Measurements from ENCODE around the gene LAMTOR4.
"Not testable (repeated sequence)": the region's sequence is repeated elsewhere in the genome, so short reads cannot be mapped to it uniquely, and the experiment has no call there.

Gene LAMTOR4

DNA sequence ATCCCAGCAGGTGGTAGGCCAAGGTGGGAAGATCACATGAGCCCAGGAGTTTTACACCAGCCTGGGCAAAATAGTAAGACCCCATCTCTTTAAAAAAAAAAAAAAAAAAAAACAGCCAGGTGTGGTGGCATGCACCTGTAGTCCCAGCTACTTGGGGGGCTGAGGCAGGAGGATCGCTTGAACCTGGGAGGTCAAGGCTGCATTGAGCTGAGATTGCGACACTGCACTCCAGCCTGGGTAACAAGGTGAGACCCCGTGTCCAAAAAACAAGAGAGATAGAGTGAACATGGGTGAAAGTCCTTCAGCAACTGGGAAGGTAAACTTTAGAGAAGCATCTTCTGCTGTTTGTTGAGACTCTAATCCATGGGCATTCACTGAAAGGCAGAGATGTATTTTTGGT is 6.3 kb upstream of the LAMTOR4 start:
- Histone ChIP-seq H3K27ac (replicated peaks) (peak overlapping the region; percentile 53), H3K4me3 (replicated peaks; ENCODE audit: insufficient read depth, low read length) (no peak overlapping the region), H3K27me3 (ENCODE audit: insufficient read depth, poor library complexity, severe bottlenecking) (no peaks in the 10 kb centered on the region)
- TF ChIP-seq, protein P1, sequence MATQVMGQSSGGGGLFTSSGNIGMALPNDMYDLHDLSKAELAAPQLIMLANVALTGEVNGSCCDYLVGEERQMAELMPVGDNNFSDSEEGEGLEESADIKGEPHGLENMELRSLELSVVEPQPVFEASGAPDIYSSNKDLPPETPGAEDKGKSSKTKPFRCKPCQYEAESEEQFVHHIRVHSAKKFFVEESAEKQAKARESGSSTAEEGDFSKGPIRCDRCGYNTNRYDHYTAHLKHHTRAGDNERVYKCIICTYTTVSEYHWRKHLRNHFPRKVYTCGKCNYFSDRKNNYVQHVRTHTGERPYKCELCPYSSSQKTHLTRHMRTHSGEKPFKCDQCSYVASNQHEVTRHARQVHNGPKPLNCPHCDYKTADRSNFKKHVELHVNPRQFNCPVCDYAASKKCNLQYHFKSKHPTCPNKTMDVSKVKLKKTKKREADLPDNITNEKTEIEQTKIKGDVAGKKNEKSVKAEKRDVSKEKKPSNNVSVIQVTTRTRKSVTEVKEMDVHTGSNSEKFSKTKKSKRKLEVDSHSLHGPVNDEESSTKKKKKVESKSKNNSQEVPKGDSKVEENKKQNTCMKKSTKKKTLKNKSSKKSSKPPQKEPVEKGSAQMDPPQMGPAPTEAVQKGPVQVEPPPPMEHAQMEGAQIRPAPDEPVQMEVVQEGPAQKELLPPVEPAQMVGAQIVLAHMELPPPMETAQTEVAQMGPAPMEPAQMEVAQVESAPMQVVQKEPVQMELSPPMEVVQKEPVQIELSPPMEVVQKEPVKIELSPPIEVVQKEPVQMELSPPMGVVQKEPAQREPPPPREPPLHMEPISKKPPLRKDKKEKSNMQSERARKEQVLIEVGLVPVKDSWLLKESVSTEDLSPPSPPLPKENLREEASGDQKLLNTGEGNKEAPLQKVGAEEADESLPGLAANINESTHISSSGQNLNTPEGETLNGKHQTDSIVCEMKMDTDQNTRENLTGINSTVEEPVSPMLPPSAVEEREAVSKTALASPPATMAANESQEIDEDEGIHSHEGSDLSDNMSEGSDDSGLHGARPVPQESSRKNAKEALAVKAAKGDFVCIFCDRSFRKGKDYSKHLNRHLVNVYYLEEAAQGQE (IDR thresholded peaks at IDR 0.05; ENCODE audit: insufficient replicate concordance, low read depth): no peak
- TF ChIP-seq POLR2AphosphoS5 (IDR thresholded peaks at IDR 0.05; ENCODE audit: low read depth) (no peak), GABPA (IDR thresholded peaks at IDR 0.05; ENCODE audit: low read depth) (no peak), SPI1 (IDR thresholded peaks at IDR 0.05; ENCODE audit: borderline replicate concordance, low read depth) (no peak)
- TF ChIP-seq, protein P2, sequence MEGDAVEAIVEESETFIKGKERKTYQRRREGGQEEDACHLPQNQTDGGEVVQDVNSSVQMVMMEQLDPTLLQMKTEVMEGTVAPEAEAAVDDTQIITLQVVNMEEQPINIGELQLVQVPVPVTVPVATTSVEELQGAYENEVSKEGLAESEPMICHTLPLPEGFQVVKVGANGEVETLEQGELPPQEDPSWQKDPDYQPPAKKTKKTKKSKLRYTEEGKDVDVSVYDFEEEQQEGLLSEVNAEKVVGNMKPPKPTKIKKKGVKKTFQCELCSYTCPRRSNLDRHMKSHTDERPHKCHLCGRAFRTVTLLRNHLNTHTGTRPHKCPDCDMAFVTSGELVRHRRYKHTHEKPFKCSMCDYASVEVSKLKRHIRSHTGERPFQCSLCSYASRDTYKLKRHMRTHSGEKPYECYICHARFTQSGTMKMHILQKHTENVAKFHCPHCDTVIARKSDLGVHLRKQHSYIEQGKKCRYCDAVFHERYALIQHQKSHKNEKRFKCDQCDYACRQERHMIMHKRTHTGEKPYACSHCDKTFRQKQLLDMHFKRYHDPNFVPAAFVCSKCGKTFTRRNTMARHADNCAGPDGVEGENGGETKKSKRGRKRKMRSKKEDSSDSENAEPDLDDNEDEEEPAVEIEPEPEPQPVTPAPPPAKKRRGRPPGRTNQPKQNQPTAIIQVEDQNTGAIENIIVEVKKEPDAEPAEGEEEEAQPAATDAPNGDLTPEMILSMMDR (IDR thresholded peaks at IDR 0.05; ENCODE audit: insufficient read depth, low read length): no peak
- no peak for DNase-seq (ENCODE audit: low read depth in 1 of 2, low spot score in 1 of 2)

DNA sequence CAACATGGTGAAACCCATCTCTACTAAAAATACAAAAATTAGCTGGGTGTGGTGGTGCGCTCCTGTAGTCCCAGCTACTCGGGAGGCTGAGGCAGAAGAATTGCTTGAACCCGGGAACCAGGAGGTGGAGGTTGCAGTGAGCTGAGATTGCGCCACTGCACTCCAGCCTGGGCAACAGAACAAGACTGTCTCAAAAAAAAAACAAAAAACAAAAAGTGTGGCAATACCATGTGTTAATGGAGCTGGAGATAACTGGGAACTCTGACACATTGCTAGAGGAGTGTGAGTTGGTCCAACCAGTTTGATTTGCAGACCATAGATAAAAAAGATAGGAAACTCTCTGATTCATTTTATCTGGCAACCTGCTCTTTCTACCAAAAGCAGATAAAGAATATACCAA is 2.4 kb upstream of the LAMTOR4 start:
- DNase-seq (ENCODE audit: low read depth in 1 of 2, low spot score in 1 of 2): peak in 1 of 2 experiments; percentile 30
- H3K27ac ChIP-seq (replicated peaks); H3K27me3 ChIP-seq (ENCODE audit: insufficient read depth, poor library complexity, severe bottlenecking); H3K4me3 ChIP-seq (replicated peaks; ENCODE audit: insufficient read depth, low read length): not testable (repeated sequence)

GRCh38 chr7:100147278-100147677 is 1.4 kb upstream of the LAMTOR4 start:
- TF ChIP-seq, protein P2 (IDR thresholded peaks at IDR 0.05; ENCODE audit: insufficient read depth, low read length): no peak
- no peak for TF ChIP-seq GABPA (IDR thresholded peaks at IDR 0.05; ENCODE audit: low read depth)
- TF ChIP-seq, protein P1 (IDR thresholded peaks at IDR 0.05; ENCODE audit: insufficient replicate concordance, low read depth): no peak
- no peak for TF ChIP-seq POLR2AphosphoS5 (IDR thresholded peaks at IDR 0.05; ENCODE audit: low read depth)
- no peak for TF ChIP-seq SPI1 (IDR thresholded peaks at IDR 0.05; ENCODE audit: borderline replicate concordance, low read depth)
- no peak for DNase-seq (ENCODE audit: low read depth in 1 of 2, low spot score in 1 of 2)
- Histone ChIP-seq H3K27ac (replicated peaks) (no peak overlapping the region), H3K4me3 (replicated peaks; ENCODE audit: insufficient read depth, low read length) (no peak overlapping the region), H3K27me3 (ENCODE audit: insufficient read depth, poor library complexity, severe bottlenecking) (no peaks in the 10 kb centered on the region)

DNA sequence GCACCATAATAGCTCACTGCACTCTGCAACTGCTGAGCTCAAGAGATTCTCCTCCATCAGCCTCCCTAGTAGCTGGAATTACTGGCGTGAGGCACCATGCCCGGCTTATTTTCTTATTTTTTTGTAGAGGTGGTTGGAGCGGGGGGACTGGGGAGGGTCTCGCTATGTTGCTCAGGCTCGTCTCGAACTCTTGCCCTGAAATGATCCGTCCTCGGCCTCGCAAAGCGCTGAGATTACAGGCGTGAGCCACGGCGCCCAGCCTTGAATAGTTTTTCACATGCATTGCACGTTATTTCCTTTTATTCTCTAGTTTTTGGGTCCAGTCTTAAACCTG is 526 bp upstream of the LAMTOR4 start:
- H3K4me3 ChIP-seq (replicated peaks; ENCODE audit: insufficient read depth, low read length): peak overlapping the region; percentile 25
- no peak for DNase-seq (ENCODE audit: low read depth in 1 of 2, low spot score in 1 of 2)
- peak overlapping the region; percentile 73 for H3K27ac ChIP-seq (replicated peaks)
- H3K27me3 ChIP-seq (ENCODE audit: insufficient read depth, poor library complexity, severe bottlenecking): no peaks in the 10 kb centered on the region
- no peak for TF ChIP-seq GABPA (IDR thresholded peaks at IDR 0.05; ENCODE audit: low read depth)
- TF ChIP-seq SPI1 (IDR thresholded peaks at IDR 0.05; ENCODE audit: borderline replicate concordance, low read depth): no peak
- TF ChIP-seq, protein P1 (IDR thresholded peaks at IDR 0.05; ENCODE audit: insufficient replicate concordance, low read depth): no peak
- TF ChIP-seq, protein P2 (IDR thresholded peaks at IDR 0.05; ENCODE audit: insufficient read depth, low read length): no peak
- TF ChIP-seq POLR2AphosphoS5 (IDR thresholded peaks at IDR 0.05; ENCODE audit: low read depth): no peak

All from HL-60 (cell line).